Activated CD4-positive, alpha-beta T cell treated with anti-CD3 and anti-CD28 coated beads for 24 hours (primary cell): ENCODE results near the gene SUSD4.

Source experiments
- DNase-seq, 2 donors: peaks; one replicate each; pipeline ENCODE4 v3.0.0-alpha.2; 2020; ENCODE audit warnings: low read depth in 2 of 2

SUSD4 gene

GRCh38 chr1:223212441-223212840 lies 151.5 kb downstream of the SUSD4 start:
- no peak for DNase-seq

- DNase-seq, result no peak
These were observed 152.5 kb downstream of the SUSD4 start for GRCh38 chr1:223211323-223211985.

- no peak for DNase-seq
These were observed 153.2 kb downstream of the SUSD4 start for GRCh38 chr1:223210788-223211120.

- no peak for DNase-seq
These were observed 153.8 kb downstream of the SUSD4 start for GRCh38 chr1:223209992-223210787.

GRCh38 chr1:223209293-223209898 lies 154.6 kb downstream of the SUSD4 start:
- DNase-seq, result no peak

DNA sequence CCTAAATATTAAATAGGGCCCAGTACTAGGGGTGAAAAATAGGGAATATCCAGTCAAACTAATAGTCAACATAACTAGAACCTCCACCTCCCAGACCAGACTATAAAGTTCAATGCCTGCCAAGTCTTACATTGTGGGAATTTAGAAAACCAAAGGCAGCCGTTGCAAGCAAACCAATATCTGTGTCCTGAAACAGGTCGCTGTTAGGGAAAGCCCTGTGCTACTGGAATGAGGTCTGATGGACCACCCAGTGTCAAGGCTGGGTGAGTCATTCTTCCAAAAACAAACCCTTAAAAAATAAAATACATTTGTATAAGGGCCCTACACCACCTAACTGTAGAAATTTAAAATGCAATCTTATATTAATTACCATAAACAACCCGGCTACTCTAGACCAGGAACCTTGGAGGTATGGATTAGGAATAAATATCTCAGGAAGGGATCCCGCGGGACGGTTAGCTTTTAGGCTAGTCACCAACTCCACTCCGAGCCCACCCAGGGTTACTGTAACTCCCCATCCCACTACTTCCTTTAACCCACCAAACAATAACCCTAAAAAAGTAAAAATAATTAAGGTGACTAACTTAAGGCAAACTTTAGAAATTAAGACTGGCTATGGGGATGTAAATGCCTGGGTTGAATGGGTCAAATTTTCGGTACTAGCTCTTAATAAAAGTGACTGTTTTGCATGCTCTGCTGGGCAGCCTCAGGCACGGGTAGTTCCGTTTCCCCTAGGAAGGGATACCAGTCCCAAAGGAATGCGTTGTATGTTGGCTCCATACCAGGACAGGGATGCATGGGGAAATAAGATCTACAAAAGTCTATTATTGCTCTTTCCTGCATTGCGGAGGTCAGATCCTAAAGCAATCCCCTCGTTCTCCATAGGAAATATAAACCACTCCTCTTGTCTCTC lies 155.6 kb downstream of the SUSD4 start:
- DNase-seq, result no peak

DNA sequence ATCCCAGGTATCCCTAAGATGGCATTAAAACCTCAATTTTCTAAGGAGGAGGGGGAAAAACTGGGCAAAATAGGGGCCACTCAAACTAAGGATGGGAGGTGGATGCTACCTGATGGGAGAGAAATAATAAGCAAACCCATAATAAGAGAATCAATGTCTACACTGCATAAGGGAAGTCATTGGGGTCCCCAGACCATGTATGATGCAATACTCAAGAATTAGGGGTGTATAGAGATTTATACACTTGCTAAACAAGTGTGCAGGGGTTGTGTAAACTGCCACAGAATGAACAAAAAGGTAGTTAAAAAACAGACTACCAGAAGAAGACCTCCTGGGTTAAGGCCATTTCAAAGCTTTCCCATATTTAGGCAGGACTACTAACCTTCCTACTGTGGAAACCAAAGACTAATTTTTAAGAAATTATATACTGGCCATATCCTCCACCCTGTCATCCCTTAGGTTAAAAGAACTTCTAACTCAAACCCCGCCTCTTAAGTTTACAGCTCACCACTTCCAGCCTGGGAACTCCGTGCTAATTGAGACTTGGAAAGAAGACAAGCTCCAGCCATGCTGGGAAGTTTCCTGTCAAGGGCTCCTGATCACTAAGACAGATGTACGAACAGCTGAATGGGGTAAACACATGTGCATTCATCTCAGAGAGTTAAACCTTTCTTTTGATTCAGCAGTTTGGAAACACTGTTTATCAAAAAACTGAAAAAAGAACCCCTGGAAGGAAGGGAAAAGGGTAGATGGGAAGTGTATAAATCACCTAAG lies 156.5 kb downstream of the SUSD4 start:
- DNase-seq, result no peak

DNA sequence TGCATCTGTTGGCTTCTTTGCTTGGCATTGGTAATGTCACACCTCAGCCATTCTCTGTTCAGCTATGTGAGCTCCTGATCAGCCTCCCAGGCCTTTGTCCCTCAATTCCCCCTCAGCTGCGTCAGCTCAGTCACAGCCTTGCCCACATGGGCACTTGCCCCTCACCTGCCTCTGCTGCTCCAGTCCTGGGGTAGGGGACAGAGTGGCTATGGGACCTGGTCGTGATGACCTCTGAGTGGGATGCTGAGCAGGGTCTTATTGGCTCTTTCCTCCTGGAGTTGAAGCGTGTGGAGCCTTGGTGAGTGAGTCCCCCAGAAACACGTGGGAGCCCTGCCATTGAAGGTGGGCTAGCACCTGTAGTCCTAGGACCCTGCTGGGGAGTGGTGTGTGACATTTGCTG lies 159.6 kb downstream of the SUSD4 start:
- no peak for DNase-seq

GRCh38 chr1:223203694-223204093 lies 160.3 kb downstream of the SUSD4 start:
- DNase-seq, result no peak

GRCh38 chr1:223203034-223203408 lies 161.0 kb downstream of the SUSD4 start:
- DNase-seq, result no peak

- DNase-seq, result no peak
These were observed 161.5 kb downstream of the SUSD4 start for GRCh38 chr1:223202376-223203033.

GRCh38 chr1:223201967-223202366 lies 162.0 kb downstream of the SUSD4 start:
- no peak for DNase-seq

DNA sequence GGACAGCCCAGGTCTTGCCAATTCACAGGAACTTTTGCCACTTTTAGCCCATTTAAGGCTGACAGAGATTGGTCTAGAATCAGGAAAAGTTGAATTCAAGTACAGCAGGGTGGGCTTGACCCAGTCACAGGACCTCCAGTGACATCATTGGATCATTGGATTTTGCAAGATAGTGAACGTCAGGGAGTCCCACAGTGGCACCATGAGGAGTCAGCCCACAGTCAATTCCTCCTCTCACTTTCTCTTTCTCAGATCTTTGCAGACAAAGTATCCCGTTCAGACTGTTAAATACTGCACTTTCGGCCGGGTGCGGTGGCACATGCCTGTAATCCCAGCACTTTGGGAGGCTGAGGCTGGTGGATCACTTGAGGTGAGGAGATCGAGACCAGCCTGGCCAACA lies 163.1 kb downstream of the SUSD4 start:
- DNase-seq, result no peak

GRCh38 chr1:223199094-223199647 lies 164.8 kb downstream of the SUSD4 start:
- no peak for DNase-seq

DNA sequence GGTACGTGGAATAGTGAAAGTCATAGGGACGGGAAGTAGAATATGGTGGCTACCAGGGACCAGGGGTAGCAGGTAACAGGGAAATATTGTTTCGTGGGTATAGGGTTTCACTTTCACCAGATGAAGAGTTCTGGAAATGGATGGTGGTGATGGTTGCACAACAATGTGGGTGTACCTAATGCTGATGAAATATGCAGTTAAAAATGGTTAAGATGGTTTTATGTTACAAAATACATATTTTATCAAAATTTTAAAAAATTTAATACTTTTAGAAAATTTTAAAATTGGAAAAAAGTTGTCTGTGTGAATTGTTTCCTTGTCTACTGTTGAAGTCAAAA lies 165.4 kb downstream of the SUSD4 start:
- DNase-seq, result no peak

DNA sequence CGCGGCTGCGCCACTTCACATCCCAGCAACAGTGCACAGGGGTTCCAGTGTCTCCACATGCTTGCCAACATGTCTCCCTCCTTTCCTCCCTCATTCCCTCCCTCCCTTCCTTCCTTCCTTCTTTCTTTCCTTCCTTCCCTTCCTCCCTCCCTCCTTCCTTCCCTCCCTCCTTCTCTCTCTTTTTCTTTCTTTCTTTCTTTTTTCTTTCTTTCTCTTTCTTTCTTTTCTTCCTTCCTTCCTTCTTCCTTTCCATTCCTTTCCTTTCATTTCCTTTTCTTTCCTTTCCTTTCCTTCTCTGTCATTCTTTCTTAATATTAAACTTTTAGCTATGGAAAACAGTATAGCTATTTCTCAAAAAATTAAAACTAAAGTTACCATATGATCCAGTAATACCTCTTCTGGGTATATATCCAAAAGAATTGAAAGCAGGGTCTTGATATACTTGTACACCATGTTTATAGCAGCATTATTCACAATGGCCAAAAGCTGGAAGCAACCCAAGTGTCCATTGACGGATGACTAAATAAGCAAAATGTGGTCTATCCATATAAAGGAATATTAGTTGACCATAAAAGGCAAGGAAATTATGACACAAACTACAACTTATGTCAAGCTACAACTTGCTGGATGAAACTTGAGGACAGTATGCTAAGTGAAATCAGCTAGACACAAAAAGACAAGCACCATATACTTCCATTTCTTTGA lies 165.9 kb downstream of the SUSD4 start:
- DNase-seq, result no peak

GRCh38 chr1:223189903-223190724 lies 173.9 kb downstream of the SUSD4 start:
- peak; percentile 32 to 41 for DNase-seq

DNA sequence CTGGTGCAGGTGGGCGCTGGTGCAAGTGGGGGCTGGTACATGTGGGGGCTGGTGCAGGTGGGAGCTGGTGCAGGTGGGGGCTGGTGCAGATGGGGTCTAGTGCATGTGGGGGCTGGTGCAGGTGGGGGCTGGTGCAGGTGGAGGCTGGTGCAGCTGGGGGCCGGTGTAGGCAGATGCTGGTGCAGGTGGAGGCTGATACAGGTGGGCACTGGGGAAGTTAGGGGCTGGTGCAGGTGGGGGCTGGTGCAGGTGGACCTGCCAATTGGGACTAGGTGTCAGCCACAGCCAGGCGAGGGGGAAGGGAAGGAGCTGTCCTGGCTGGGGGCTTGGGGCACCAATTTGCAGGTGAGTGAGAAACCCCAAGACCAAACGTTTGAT lies 174.5 kb downstream of the SUSD4 start:
- no peak for DNase-seq
